HG02571 (cell line): Measurements from ENCODE around the gene SLC25A33.

Experiments
- ATAC-seq: cut with Tn5 transposase; IDR thresholded peaks from one replicate; pipeline ENCODE4 v1.9.1; 2021; ENCODE audit warnings: mild to moderate bottlenecking, moderate library complexity; ENCODE audit not compliant: unreplicated experiment

SLC25A33 gene

DNA sequence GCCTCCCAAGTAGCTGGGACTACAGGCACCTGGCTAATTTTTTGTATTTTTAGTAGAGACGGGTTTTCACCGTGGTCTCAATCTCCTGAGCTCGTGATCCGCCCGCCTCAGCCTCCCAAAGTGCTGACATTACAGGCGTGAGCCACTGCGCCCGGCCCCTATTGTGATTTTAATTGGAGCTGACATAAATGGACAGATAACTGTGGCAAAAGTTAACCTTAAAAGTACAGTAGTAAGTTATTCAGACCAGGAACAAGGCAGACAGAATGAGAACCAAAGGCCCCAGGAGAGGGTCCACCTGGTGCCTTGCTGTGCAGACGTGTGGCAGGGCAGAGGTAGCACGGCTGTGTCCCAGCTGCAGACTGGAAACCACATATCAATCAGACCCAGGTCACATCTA, 60.5 kb downstream of the SLC25A33 start:
- no peak for ATAC-seq

- no peak for ATAC-seq
Measured at GRCh38 chr1:9600861-9601834, 61.9 kb downstream of the SLC25A33 start.

GRCh38 chr1:9601942-9602793, 62.9 kb downstream of the SLC25A33 start:
- no peak for ATAC-seq

GRCh38 chr1:9602794-9603167, 63.5 kb downstream of the SLC25A33 start:
- no peak for ATAC-seq

GRCh38 chr1:9603307-9603706, 64.0 kb downstream of the SLC25A33 start:
- ATAC-seq = no peak

DNA sequence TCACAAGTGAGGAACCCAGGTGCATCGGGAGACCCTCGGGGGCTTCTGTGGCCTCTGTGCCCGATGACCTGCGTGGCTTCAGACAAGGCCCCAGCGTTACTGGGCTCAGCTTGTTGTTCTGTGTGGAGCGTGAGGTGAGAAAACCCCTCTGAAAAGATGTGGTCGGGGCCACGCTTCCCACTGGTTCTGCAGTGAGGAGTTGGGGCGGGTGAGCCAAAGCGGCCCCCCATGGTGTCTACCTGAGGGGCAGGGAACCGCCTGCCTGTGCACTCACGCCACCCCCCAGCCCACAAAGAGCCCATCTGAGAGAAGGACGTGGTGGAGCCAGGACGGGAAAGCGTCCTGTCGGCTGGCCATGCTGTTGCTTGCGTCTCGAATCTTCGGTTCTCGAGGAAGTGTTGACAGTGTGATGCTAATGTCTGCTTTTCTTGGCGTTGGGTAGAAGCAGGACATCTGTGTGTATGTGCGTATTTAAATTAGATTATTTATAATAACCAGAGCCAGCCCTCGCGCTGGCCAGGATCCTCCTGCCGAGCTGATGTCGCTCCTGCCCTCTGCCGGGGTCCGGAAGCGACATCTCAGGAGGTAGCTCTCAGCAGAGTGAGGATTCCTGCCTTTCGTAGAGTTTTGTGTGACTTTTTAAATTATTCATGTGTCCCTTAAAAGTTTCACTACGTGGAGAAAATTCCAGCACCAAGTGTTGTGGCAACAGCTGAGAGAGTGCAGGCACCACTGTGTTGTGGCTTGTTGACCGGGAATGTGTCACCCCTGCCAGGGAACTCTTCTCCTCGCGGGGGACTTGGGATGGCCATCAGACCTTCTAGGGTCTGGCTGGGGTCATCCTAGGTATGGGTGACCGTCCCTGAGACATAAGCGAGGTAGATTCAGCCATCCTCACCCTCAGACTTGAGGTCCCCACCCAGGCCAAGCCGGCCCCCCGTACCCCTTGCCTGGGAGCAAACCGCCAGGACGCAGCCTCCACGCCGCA, 64.8 kb downstream of the SLC25A33 start:
- no peak for ATAC-seq

- ATAC-seq = no peak
Measured at GRCh38 chr1:9604836-9605235, 65.6 kb downstream of the SLC25A33 start.

DNA sequence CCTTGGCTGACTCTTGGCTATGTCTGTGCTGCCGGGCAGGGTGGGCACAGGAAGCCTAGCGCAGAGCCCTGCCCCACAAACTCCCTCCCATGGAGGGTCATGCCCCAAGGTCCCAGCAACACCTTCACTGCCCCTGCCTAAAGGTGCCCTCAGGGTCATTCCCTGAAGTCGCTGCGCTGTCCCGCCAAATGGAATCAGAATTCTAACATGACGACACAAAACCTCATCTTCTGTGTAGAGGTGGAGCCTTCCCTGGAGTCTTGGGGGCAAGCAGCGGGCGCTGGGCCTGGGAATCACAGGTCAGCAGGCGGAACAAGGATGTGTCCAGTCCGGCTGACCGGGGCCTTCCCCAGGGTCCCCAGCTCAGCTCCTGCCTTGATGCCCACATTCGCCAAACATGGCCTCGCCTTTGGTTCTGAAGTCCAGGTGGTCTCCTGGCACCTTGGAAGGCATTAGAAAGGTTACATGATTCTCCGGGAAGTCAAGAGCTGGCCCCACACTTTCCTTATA, 66.7 kb downstream of the SLC25A33 start:
- ATAC-seq = no peak

- no peak for ATAC-seq
Measured at GRCh38 chr1:9606458-9606857, 67.2 kb downstream of the SLC25A33 start.

DNA sequence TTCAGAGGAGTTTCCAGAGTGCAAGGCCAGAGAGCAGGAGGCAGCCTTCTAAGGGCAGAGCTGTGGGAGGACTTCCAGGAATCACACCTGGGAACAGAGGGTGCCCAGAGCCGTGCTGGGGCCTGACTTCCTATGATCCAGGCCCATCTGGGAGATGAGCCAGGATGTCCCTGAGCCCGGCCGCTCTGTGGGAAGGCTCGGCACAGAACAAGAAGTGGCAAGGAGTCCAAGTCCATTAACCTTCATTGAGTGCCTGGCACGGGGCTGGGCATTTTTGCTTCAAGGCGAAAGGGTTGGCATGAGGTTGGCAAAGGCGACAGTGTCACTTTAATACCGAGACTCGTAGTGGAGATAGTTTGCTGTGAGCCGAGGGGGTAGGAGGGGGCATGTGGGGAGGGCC, 67.7 kb downstream of the SLC25A33 start:
- no peak for ATAC-seq

- no peak for ATAC-seq
Measured at GRCh38 chr1:9607352-9607751, 68.1 kb downstream of the SLC25A33 start.

DNA sequence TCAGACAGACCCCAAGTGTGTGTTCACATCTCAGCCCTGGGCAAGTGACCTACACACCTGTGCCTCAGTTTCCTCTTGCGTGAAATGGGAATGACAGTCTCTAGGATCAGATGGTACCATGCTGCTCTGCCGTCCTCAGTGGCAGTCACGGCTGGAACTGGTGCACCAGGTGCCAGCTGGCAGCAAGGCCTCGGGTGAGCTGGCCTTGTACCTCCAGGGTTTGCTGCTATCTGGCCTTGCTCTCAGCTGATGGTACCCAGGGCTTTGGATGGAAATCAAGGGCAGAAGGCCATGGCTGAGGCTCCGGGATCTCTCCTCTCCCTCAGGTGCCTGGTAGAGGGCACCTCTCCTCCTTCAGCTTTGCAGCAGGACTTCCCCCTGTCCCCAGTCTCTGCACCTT, 70.7 kb downstream of the SLC25A33 start:
- ATAC-seq = no peak

DNA sequence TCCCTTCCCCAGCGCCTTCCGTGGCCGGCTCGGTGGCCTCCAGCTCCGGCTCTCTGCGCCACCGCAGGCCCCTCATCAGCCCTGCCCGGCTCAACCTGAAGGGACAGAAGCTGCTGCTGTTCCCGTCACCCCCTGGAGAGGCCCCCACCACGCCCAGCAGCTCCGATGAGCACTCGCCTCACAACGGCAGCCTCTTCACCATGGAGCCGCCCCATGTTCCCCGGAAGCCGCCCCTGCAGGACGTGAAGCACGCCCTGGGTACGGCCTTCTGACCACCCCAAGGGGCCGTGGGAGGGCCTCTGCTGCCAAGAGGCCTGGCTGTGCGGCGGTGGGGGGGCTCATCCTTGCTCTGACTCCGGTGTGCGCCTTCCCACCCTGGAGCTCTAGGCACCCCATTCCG, 71.3 kb downstream of the SLC25A33 start:
- ATAC-seq = no peak

- no peak for ATAC-seq
Measured at GRCh38 chr1:9611716-9612115, 72.5 kb downstream of the SLC25A33 start.

DNA sequence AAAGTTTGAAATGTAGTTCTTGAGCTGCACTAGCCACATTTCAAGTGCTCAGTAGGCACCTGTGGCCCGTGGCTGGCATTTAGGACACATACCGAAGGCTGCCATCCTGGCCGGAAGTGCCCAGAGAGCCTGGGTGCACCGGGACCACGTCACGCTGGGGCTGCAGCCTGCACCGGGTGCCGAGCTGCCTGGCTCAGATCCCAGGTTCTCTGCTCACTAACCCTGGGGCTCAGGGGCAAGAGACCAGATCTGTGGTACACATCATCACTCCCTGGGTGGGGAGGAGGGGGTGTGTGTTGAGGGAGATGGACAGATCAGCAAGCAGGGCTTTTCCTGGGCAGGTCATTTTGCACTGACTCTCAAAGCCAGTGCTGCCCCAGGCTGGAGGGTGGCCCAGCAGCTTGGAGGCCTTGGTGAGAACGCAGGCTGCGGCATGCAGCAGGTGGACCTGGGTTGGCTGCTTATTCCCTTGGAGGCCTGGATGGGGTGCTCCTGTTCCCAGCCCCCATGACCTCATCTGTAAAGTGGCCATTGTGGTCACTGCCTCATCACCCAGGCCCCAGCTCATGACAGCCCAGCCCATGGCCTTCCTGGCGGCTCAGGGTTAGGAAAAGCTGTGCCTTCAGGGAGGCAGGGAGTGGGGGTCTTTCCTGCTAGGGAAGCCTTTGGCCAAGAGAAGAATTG, 73.0 kb downstream of the SLC25A33 start:
- no peak for ATAC-seq

DNA sequence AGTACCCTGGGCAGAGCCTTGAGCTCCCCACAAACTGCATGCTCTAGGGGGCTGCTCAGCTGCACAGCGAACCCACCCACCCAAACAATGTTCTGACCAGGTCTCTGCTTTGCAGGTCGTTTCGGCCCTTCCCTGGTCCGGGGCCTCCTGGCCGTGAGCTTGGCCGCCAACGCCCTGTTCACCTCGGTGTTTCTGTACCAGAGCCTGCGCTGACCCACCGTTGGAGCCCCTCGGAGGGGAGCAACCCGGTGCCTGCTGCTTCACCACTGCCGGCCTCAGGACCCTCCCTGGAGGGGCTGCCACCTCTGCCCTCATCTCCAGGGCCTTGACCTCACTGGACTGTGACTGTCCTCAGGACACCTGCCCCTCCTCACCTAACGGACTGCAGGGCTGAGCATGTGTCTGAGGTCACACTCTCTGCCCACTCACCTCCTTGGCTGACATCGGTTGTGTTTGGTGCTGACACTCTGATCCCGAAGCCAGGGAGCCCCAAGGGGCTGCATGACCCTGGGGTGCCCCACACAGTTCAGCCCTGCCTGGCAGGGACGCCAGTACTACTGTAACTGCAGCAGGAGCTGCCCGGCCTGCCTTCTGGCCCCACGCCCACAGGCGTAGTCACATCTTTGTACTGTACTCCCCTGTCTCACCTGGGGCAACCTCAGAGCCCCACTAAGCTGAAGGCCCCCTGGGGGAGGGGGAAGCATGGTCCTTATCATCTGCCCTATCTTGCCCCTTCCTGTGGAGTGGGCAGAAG, 73.8 kb downstream of the SLC25A33 start:
- ATAC-seq = no peak

DNA sequence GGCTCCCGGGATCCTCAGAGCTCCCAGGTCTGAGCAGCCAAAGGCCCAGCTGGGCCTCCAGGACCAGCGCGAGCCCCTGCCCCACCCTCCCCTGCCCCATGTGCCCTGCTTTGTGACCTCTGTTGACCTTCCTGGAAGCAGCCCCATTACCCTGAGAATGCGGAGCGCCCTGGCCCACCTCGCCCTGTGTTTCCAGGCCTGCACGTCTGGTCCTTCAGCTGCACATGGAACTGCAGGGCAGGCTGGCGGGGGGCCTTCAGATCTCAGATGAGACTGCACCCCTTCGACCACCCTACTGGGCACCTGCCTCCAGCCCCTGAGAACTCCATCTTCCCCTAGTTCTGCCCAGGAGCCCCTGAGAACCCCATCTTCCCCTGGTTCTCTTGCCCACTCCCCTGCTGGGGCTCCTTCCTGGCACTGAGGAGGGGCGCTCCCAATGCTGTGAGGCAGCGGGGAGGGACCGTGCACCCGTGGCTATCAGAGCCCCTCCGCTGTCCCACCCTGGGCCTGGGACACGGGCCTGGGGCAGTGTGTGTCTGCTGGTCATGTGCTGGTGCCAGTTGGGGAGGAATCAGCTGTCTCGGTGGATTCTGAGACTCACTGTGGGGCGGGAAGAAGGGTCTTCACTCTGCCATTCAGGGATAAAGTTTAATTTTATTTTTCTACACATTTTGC, 74.5 kb downstream of the SLC25A33 start:
- no peak for ATAC-seq

- ATAC-seq = no peak
Measured at GRCh38 chr1:9615316-9616063, 76.2 kb downstream of the SLC25A33 start.
